SH-SY5Y (cell line): Measurements from ENCODE around the gene POU6F2.

Experiments used
- GATA2 ChIP-seq: IDR thresholded peaks from 2 replicates; pipeline ENCODE4 v1.6.1; 2011; ENCODE audit warnings: mild to moderate bottlenecking, low read depth, low read length
- GATA3 ChIP-seq: IDR thresholded peaks from 2 replicates; pipeline ENCODE4 v1.6.1; 2011; ENCODE audit warnings: low read depth, mild to moderate bottlenecking, low read length, moderate library complexity

The POU6F2 gene

DNA sequence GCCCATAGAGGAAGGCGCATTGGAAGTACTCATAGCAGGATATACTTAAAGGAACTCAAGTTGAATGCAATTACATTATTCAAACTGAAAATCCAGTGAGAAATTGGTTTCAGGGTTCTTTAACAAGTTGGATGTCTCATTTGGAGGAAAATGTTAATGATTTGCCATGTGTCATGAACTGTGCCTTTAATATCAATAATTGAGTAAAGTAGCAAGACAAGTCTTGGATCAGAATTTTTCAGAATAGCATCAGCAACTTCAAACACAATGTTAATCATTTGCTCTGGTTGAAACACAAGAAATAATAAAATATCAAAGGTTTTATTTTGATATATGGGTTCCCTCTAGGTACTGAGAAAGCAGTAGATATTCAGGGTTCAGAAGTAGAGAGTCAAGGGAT, 24.5 kb upstream of the POU6F2 start:
- TF ChIP-seq GATA3 (no peak), GATA2 (no peak)

DNA sequence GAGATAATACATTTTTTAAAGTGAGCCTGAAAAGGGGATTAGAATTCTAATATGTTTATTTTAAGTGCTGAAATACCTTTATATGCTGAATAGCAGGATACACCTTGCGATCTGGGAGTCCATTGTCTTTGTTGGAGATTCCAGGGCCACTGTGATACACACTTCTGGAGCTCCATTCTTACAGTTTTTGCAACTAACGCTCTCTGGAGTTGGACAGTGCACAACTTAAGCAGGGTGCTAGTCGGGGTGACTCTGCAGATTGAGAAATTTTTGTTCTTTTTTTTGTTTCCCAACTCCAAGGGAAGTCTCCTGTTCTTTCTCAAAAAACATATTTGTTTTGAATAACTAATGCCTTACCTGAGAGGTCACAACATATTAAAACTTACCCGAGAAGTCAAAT, 23.7 kb upstream of the POU6F2 start:
- TF ChIP-seq GATA3 = no peak
- TF ChIP-seq GATA2 = no peak

DNA sequence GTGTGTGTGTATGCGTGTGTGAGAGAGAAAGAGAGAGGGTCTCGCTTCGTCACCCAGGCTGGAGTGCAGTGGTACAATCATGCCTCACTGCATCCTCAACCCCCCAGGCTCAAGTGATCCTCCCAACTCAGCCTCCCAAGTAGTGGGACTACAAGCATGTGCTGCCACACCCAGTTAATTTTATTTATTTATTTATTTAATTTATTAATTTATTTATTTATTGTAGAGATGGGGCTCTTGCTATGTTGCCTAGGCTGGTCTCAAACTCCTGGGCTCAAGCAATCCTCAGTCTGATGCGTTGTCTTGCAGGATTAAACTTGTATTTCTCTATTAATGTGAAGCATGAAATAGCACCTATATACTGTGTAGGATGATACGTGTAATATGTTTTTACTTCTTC, 21.8 kb upstream of the POU6F2 start:
- TF ChIP-seq GATA3 = no peak
- no peak for TF ChIP-seq GATA2

DNA sequence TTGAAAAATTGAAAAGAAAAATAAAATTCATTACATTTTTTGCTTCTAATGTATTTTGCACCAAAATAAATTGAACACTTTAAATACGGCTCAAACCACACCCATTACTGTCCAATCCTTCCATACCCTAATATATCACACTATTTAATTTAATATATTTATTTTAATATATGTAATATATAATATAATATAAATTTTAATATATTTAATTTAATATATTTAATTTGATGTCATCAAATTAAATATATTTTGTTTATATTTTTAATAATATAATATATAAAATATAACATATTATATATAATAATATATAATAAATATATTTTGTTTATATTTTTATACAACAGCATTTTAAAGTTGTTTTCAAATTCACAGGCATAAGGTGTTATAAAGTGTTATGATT, 15.7 kb upstream of the POU6F2 start:
- TF ChIP-seq GATA3 (no peak), GATA2 (no peak)

DNA sequence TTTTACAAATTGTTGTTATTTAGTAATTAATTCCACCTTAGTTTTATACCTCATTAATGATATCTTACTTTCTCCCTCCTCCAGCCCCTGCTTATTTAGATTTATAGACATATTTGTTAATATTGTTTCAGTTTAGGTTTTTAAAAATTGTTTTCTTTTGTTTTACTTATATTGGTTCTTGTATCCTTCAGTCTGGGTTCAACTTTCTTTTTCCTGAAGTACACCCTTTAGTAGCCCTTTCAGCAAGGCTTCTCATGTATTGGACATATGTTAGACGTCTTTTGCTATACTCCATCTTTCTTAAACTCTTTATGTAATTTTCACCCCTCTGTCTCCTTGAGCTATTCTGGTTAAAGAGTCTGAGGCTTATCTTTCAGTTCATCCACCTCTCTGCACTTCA, 12.8 kb upstream of the POU6F2 start:
- TF ChIP-seq GATA2 (no peak), GATA3 (no peak)

DNA sequence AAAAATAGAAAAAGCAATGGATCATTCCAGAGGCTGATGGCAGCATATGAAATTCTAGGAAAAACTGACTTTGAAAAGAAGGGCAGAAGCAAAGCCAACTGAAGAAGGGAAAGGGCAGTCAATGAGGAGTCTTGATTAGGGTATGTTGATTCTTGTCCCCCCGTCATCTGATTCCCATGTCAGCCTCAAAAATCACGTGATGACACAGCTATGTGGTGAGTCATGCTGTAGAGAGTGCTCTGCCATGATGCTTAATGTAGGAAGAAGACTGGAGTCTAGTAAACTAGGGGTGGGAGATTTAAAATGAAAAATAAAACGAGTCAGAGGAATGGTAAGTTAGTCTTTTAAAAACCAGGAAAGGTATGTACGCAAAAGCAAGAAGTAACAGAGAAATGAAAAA, 3.9 kb upstream of the POU6F2 start:
- TF ChIP-seq GATA3 = no peak
- TF ChIP-seq GATA2 = no peak

DNA sequence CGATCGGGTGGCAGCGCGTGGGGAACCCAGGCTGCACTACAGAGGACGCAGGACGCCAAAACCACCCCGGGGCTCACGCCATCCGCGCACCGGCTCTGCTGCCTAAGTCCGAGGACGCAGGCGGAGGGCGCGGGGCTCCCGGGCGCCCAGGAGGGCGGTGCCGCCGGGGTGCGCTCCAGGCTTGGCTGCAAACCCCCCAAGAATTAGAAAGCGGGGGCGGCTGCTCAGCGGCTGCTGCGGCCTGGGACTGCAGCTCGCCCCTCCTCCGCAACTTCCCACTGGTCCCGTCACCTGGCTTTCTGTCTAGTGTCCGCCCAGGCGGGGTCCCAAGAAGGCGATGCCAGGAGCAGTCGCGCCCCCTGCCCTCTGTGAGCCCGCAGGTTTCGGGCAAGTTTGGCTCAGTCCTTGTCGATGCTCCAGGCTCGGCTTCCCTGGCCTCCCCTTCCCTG, 1.7 kb upstream of the POU6F2 start:
- no peak for TF ChIP-seq GATA3
- TF ChIP-seq GATA2 = no peak

DNA sequence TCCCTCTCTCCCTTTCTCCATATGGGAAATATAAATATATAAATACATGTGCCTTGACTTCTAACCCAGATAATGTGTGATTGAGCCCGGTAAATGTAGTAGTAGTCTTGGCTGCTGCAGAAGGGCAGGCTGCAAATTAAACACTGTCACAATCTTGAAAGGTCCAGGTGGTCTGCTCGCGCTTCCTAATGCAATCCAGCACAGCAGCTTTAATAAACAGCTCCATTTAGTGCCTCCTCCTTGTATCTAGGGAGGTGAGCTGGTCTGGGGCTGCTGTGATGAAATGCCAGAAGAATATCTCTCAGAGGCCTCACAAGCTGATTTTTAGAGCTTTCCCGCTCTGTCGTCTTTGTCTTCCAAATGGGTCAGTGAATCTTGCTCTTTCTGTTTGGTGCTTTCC, 782 bp downstream of the POU6F2 start:
- TF ChIP-seq GATA3 (no peak), GATA2 (no peak)

DNA sequence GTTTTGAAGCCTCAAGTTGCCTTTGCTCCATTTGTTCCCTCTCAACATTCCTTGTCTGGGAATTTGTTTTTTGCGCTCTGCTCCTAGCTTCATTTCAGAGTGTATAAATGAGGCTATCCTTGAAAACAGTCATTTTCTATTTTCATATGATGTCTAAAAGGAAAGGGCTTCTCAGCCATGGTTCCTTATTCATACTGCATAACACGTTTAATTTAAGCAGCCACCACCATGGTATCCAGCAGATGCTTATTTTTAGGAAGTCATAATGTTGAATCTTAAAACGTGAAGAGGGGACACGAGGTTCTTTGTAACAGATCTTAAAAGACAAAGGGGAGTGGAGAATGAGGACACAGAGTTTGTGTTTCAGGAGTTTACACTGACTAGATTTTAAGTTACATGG, 14.5 kb downstream of the POU6F2 start:
- TF ChIP-seq GATA2 = no peak
- TF ChIP-seq GATA3 = no peak

DNA sequence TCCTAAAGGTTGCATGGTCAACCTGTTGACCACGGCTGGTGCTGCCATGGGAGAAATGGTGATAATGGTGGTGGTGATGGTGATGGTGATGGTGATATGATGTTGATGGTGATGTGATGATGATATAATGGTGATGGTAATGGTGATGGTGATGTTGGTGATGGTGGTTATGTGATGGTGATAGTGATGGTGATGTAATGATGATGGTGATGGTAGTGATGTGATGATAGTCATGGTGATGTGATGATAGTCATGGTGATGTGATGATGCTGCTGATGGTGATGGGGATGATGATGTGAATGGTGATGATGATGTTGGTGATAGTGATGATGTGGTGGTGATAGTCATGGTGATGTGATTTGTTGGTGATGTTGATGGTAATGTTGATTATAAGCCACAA, 23.9 kb downstream of the POU6F2 start:
- no peak for TF ChIP-seq GATA2
- no peak for TF ChIP-seq GATA3

DNA sequence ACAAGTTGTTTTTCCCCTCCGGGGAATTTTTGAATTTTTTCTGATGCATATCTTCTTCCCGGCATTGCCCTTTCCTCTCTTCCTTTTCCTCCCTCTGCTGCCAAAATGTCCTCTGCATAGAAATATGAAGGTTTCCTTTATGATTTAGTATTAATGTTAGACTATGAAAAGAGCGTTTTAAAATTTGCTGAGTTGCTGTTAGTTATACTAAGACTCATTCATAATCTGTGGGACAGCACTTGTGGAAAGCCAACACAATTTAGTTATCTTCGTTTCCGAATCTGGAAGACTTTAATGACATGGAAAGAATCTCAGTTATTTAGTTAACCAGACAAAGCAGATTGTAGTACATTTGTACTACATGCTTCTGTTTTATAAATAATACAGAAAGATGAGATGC, 25.0 kb downstream of the POU6F2 start:
- no peak for TF ChIP-seq GATA2
- no peak for TF ChIP-seq GATA3

DNA sequence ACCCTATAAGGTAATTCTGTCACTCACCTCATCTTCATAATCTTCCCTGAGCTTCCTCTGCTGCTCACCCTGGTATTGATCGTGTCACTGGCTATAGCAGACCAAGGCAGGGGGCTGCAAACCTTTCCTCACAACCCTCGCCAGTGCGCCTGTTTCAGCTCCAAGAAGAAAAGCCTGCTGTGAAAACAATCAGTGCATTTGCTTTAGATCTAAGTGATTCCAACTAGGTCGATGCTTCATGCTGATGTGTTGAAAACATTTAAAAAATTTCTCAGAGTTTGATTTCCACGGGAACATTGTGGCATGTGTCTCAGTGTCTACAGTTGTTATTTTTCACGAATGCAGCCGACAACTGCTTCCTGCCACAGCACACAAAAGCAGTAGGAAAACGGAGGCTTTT, 27.3 kb downstream of the POU6F2 start:
- no peak for TF ChIP-seq GATA3
- no peak for TF ChIP-seq GATA2

DNA sequence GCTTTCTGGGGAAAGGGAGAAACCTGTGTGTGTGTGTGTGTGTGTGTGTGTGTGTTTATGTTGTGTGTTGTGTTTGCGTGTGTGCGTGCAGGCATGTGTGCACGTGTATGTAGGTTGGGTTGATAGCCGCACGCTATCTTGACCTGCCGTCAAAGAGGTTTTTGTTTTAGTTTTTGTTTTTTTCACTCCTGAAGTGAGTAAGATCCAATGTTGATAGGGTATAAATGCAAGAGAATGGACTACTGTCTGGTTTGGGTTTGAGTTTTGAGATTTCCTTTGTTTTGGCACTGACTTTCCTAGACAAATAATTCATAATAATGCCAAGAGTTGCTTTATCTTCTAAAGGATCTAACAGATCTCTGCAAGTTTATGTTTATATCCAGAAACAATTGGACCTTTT, 27.8 kb downstream of the POU6F2 start:
- TF ChIP-seq GATA2 = no peak
- no peak for TF ChIP-seq GATA3

DNA sequence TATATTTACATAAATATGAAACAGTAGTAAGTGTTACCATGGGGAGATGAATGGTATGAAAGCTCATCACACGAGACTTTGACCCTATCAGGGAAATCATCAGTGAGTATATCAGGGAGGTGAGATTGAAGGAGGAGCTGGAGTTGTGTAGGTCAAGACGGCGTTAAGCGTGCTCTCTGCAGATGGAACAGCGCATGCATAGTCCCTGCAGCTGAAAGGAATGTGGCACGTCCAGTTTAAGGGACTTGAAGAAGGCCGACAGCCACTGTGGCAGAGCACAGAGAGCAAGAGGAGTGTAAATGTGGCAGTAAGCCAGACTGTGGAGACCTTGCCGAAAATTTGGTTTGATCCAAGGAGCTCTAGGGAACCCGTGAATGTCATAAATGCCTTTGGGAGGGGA, 38.9 kb downstream of the POU6F2 start:
- TF ChIP-seq GATA2 (no peak), GATA3 (no peak)

DNA sequence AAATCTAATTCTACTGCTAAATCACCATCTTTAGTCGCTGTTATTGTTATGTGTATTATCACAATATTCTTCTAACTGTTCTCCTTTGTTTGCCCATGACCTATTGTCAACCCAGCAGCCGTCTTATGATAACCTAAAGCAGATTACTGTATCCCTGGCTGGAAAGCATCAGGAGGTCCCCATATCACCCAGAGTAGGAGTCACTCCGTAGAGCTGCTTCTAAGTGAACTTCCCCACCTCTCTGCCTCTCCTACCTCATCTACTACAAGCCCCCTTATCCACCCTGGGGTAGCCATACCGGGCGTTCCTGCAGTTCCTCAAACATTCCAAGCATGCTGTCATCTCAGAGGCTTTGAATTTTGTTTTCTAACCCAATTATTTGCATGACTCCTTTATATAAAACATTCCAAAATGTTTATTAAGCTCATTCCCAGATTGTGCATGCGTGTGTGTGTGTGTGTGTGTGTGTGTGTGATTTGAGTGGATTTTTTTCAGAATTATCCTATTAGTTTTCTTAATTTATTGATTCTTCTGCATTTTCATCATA, 39.7 kb downstream of the POU6F2 start:
- no peak for TF ChIP-seq GATA3
- TF ChIP-seq GATA2 = no peak

DNA sequence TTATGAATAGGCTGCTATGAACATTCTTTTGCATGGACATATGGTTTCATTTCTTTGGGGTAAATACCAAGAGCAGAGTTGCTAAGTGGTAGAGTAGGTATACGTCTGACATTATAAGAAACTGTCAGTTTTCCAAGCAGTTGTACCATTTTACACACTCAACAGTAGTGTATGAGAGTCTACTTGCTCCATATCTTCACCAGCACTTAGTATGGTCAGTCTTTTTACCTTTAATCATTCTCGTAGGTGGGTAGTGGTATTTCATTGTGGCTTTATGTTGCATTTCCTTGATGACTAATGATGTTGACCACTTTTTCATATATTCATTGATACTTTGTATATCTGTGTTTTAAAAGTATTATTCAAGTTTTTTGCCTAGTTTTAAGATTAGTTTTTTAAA, 45.1 kb downstream of the POU6F2 start:
- no peak for TF ChIP-seq GATA2
- no peak for TF ChIP-seq GATA3
